ENCODE results near the gene MLYCD.

Gene MLYCD

GRCh38 chr16:83942815-83943515, 44.0 kb downstream of the MLYCD start:
- Histone ChIP-seq H3K9me2 (replicated peaks; ENCODE audit: insufficient read depth, low read length) (no peaks in the 10 kb centered on the region), H3K27ac (ENCODE audit: low read length) (no peak overlapping the region), H3K9me3 (replicated peaks; ENCODE audit: insufficient read depth, low read length) (no peaks in the 10 kb centered on the region), H3K4me1 (ENCODE audit: low read length) (no peaks in the 10 kb centered on the region), H3K27me3 (replicated peaks; ENCODE audit: insufficient read depth, low read length) (peaks cover 9% of the 10 kb centered on the region), H3K9ac (ENCODE audit: low read length) (no peak overlapping the region), H3F3A (ENCODE audit: insufficient read depth, low read length) (no peaks in the 10 kb centered on the region), H4K20me1 (ENCODE audit: insufficient read depth, low read length) (no peaks in the 10 kb centered on the region), H3K4me3 (ENCODE audit: low read length) (no peak overlapping the region), H3K4me2 (ENCODE audit: low read depth, low read length) (no peak overlapping the region), H2AFZ (ENCODE audit: low read length) (no peak overlapping the region), H3K36me3 (replicated peaks; ENCODE audit: insufficient read depth, low read length) (no peaks in the 10 kb centered on the region), H3K79me2 (ENCODE audit: low read length) (no peaks in the 10 kb centered on the region)
- TF ChIP-seq CTCF (IDR thresholded peaks at IDR 0.05; ENCODE audit: low read length), result no peak
- no peak for TF ChIP-seq EZH2 (optimal IDR thresholded peaks at IDR 0.05; ENCODE audit: low read depth, low read length)
- no peak for TF ChIP-seq EZH2phosphoT487 (IDR thresholded peaks at IDR 0.05; ENCODE audit: low read length)
- DNase-seq, result no peak

- H4K20me1 ChIP-seq (ENCODE audit: insufficient read depth, low read length), result no peaks in the 10 kb centered on the region
- no peaks in the 10 kb centered on the region for H3F3A ChIP-seq (ENCODE audit: insufficient read depth, low read length)
- no peaks in the 10 kb centered on the region for H3K36me3 ChIP-seq (replicated peaks; ENCODE audit: insufficient read depth, low read length)
- H3K4me2 ChIP-seq (ENCODE audit: low read depth, low read length), result no peak overlapping the region
- TF ChIP-seq CTCF (IDR thresholded peaks at IDR 0.05; ENCODE audit: low read length), result no peak
- H3K4me1 ChIP-seq (ENCODE audit: low read length), result no peaks in the 10 kb centered on the region
- no peak overlapping the region for H3K27ac ChIP-seq (ENCODE audit: low read length)
- H3K9me2 ChIP-seq (replicated peaks; ENCODE audit: insufficient read depth, low read length), result no peaks in the 10 kb centered on the region
- H3K9ac ChIP-seq (ENCODE audit: low read length), result no peak overlapping the region
- no peak overlapping the region for H3K4me3 ChIP-seq (ENCODE audit: low read length)
- DNase-seq, result no peak
- H3K79me2 ChIP-seq (ENCODE audit: low read length), result no peaks in the 10 kb centered on the region
- peaks cover 9% of the 10 kb centered on the region for H3K27me3 ChIP-seq (replicated peaks; ENCODE audit: insufficient read depth, low read length)
- H3K9me3 ChIP-seq (replicated peaks; ENCODE audit: insufficient read depth, low read length), result no peaks in the 10 kb centered on the region
- H2AFZ ChIP-seq (ENCODE audit: low read length), result no peak overlapping the region
Observed at GRCh38 chr16:83943516-83944050, 44.7 kb downstream of the MLYCD start.

GRCh38 chr16:83945587-83945986, 46.7 kb downstream of the MLYCD start:
- TF ChIP-seq EZH2phosphoT487 (IDR thresholded peaks at IDR 0.05; ENCODE audit: low read length), result no peak
- no peak for TF ChIP-seq CTCF (IDR thresholded peaks at IDR 0.05; ENCODE audit: low read length)
- TF ChIP-seq EZH2 (optimal IDR thresholded peaks at IDR 0.05; ENCODE audit: low read depth, low read length), result no peak

More at GRCh38 chr16:83945587-83945986, 46.7 kb downstream of the MLYCD start:
- Histone ChIP-seq H3K9me2 (replicated peaks; ENCODE audit: insufficient read depth, low read length) (no peaks in the 10 kb centered on the region), H3K4me3 (ENCODE audit: low read length) (no peak overlapping the region), H3K9ac (ENCODE audit: low read length) (no peak overlapping the region), H3K27me3 (replicated peaks; ENCODE audit: insufficient read depth, low read length) (peaks cover 9% of the 10 kb centered on the region), H3F3A (ENCODE audit: insufficient read depth, low read length) (no peaks in the 10 kb centered on the region), H4K20me1 (ENCODE audit: insufficient read depth, low read length) (no peaks in the 10 kb centered on the region), H3K27ac (ENCODE audit: low read length) (no peak overlapping the region), H3K9me3 (replicated peaks; ENCODE audit: insufficient read depth, low read length) (no peaks in the 10 kb centered on the region), H3K4me1 (ENCODE audit: low read length) (no peaks in the 10 kb centered on the region), H2AFZ (ENCODE audit: low read length) (no peak overlapping the region), H3K79me2 (ENCODE audit: low read length) (no peaks in the 10 kb centered on the region), H3K36me3 (replicated peaks; ENCODE audit: insufficient read depth, low read length) (no peaks in the 10 kb centered on the region), H3K4me2 (ENCODE audit: low read depth, low read length) (no peak overlapping the region)
- DNase-seq, result no peak

All from MM.1S (cell line).